ENCODE data around the gene CLCN1. TPM values are rescaled to one million over a fixed set of nuclear protein-coding genes. Genes with fewer than 3 reads are reported as not detected.

Gene CLCN1
- total and polyA plus RNA-seq, 10 of the 15 experiments (the other 5 are each of a cell fraction or from before 2014, with no cell fraction given) = 0.30 TPM; not detected in 9

DNA sequence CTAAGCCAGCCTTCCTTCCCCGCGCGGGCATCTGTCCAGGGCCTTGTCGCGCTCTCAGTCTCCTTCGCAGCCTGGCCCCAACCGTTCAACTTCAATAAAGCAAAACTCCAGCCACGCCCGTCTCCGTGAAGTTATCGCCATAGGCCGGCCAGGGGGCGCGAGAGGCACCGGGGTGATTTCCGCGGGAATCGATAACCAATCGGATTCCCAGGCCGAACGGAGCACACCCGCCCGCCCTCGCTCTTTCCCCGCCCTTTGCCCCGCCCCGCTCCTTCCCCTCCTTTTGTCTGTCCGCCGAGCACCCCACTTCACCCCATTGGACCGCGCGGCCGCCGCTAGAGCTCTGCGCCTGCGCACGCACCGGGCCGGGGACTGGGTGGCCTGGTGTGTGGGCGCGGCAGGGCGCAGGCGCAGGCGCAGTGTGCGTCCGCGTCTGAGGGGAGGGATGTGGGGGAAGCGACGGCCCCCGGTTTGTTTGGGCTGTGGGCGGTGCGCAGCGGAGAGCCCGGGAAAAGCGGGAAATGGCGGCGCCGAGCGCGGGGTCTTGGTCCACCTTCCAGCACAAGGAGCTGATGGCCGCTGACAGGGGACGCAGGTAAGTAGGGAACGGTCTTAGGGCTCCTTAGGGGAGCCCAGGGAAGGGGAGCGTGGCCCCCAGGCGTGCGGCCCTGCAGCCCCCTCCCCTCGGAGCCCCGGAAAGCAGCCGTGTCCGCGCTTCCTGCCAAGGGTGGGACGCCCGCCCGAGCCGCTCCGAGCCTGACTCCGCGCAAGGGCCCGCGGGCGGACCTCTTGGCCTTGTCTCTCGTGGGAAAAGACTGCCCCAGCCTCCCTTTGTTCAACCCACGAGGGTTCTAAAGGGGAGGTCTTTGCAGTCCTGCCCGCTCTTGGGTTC is 27.7 kb upstream of the CLCN1 start, which contains the start of gene CASP2 (continued):
- TF ChIP-seq, protein P1, sequence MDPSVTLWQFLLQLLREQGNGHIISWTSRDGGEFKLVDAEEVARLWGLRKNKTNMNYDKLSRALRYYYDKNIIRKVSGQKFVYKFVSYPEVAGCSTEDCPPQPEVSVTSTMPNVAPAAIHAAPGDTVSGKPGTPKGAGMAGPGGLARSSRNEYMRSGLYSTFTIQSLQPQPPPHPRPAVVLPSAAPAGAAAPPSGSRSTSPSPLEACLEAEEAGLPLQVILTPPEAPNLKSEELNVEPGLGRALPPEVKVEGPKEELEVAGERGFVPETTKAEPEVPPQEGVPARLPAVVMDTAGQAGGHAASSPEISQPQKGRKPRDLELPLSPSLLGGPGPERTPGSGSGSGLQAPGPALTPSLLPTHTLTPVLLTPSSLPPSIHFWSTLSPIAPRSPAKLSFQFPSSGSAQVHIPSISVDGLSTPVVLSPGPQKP (IDR thresholded peaks at IDR 0.05; ENCODE audit: low read depth, low read length) = no peak
- no peak for TF ChIP-seq ZBED1 (IDR thresholded peaks at IDR 0.05; ENCODE audit: borderline replicate concordance)
- TF ChIP-seq IRF4 (IDR thresholded peaks at IDR 0.05; ENCODE audit: low read depth, low read length) = no peak
- peak; percentile 80 for TF ChIP-seq NFYB (IDR thresholded peaks at IDR 0.05; ENCODE audit: insufficient read depth, low read depth, low read length)
- TF ChIP-seq, protein P2, sequence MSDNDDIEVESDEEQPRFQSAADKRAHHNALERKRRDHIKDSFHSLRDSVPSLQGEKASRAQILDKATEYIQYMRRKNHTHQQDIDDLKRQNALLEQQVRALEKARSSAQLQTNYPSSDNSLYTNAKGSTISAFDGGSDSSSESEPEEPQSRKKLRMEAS (IDR thresholded peaks at IDR 0.05; ENCODE audit: low read depth, low read length) = peak; percentile 83
- TF ChIP-seq HDAC2 (IDR thresholded peaks at IDR 0.05) = no peak
- TF ChIP-seq NRF1 (conservative IDR thresholded peaks at IDR 0.05; ENCODE audit: low read depth, low read length) = peak; percentile 97
- no peak for TF ChIP-seq FOS (IDR thresholded peaks at IDR 0.05; ENCODE audit: borderline replicate concordance, extremely low read depth, insufficient read length)
- TF ChIP-seq SUZ12 (IDR thresholded peaks at IDR 0.05; ENCODE audit: unreplicated experiment) = no peak
- TF ChIP-seq NR2C2 (IDR thresholded peaks at IDR 0.05; ENCODE audit: borderline replicate concordance, control insufficient read depth, insufficient read length, low read depth) = no peak
- no peak for TF ChIP-seq ZNF207 (IDR thresholded peaks at IDR 0.05; ENCODE audit: borderline replicate concordance)
- no peak for TF ChIP-seq NFIC (IDR thresholded peaks at IDR 0.05; ENCODE audit: low read depth, low read length)
- no peak for TF ChIP-seq POLR2AphosphoS2 (IDR thresholded peaks at IDR 0.05; ENCODE audit: low read depth, low read length)
- TF ChIP-seq POU2F2 (IDR thresholded peaks at IDR 0.05; ENCODE audit: borderline replicate concordance, low read depth, low read length) = no peak; the same call in 1 of the 3 replicates
- no peak for TF ChIP-seq SMAD1 (IDR thresholded peaks at IDR 0.05; ENCODE audit: low read depth, partially characterized antibody)
- TF ChIP-seq SIX5 (IDR thresholded peaks at IDR 0.05; ENCODE audit: low read depth, low read length, severe bottlenecking) = no peak
- no peak for TF ChIP-seq ZNF24 (IDR thresholded peaks at IDR 0.05)
- TF ChIP-seq ASH2L (IDR thresholded peaks at IDR 0.05; ENCODE audit: borderline replicate concordance, low read depth) = peak; percentile 78; the same call in 1 of the 2 replicates
- TF ChIP-seq, protein P3, sequence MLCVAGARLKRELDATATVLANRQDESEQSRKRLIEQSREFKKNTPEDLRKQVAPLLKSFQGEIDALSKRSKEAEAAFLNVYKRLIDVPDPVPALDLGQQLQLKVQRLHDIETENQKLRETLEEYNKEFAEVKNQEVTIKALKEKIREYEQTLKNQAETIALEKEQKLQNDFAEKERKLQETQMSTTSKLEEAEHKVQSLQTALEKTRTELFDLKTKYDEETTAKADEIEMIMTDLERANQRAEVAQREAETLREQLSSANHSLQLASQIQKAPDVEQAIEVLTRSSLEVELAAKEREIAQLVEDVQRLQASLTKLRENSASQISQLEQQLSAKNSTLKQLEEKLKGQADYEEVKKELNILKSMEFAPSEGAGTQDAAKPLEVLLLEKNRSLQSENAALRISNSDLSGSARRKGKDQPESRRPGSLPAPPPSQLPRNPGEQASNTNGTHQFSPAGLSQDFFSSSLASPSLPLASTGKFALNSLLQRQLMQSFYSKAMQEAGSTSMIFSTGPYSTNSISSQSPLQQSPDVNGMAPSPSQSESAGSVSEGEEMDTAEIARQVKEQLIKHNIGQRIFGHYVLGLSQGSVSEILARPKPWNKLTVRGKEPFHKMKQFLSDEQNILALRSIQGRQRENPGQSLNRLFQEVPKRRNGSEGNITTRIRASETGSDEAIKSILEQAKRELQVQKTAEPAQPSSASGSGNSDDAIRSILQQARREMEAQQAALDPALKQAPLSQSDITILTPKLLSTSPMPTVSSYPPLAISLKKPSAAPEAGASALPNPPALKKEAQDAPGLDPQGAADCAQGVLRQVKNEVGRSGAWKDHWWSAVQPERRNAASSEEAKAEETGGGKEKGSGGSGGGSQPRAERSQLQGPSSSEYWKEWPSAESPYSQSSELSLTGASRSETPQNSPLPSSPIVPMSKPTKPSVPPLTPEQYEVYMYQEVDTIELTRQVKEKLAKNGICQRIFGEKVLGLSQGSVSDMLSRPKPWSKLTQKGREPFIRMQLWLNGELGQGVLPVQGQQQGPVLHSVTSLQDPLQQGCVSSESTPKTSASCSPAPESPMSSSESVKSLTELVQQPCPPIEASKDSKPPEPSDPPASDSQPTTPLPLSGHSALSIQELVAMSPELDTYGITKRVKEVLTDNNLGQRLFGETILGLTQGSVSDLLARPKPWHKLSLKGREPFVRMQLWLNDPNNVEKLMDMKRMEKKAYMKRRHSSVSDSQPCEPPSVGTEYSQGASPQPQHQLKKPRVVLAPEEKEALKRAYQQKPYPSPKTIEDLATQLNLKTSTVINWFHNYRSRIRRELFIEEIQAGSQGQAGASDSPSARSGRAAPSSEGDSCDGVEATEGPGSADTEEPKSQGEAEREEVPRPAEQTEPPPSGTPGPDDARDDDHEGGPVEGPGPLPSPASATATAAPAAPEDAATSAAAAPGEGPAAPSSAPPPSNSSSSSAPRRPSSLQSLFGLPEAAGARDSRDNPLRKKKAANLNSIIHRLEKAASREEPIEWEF (IDR thresholded peaks at IDR 0.05; ENCODE audit: insufficient replicate concordance, low read depth, low read length) = no peak
- no peak for TF ChIP-seq TARDBP (IDR thresholded peaks at IDR 0.05; ENCODE audit: borderline replicate concordance)
- TF ChIP-seq ESRRA (IDR thresholded peaks at IDR 0.05; ENCODE audit: low read length) = no peak
- no peak; the same call in 1 of the 2 replicates for TF ChIP-seq PAX5 (IDR thresholded peaks at IDR 0.05; ENCODE audit: borderline replicate concordance, low read depth, low read length)
- no peak for TF ChIP-seq MEF2A (IDR thresholded peaks at IDR 0.05; ENCODE audit: insufficient read depth, low read depth, low read length)
- TF ChIP-seq BMI1 (IDR thresholded peaks at IDR 0.05; ENCODE audit: borderline replicate concordance) = no peak
- no peak for TF ChIP-seq YBX1 (IDR thresholded peaks at IDR 0.05)
- TF ChIP-seq SMAD5 (IDR thresholded peaks at IDR 0.05; ENCODE audit: low read depth) = no peak
